ACC112 (cell line): ENCODE measurements around the gene RAB3GAP2.
"Not testable (repeated sequence)": the region's sequence is repeated elsewhere in the genome, so short reads cannot be mapped to it uniquely, and the experiment has no call there.

ENCODE experiments used
- H2AFZ ChIP-seq: fragments of 200-600 bp; sonication (generic); one replicate; pipeline ENCODE4 v1.6.0; 2017; ENCODE audit warnings: antibody characterized with exemption, low read length; ENCODE audit not compliant: unreplicated experiment
- H3K27ac ChIP-seq: fragments of 200-600 bp; sonication (generic); 2 replicates; pipeline ENCODE4 v1.5.1; 2014; ENCODE audit warnings: low read depth, mild to moderate bottlenecking, antibody characterized with exemption, low read length, moderate library complexity
- H3K27me3 ChIP-seq: fragments of 200-600 bp; sonication (generic); 2 replicates; pipeline ENCODE4 v1.6.1; 2014; ENCODE audit warnings: mild to moderate bottlenecking, antibody characterized with exemption, low read length, moderate library complexity, mixed read lengths; ENCODE audit not compliant: insufficient read depth
- H3K36me3 ChIP-seq: fragments of 200-600 bp; sonication (generic); 2 replicates; pipeline ENCODE4 v1.6.1; 2016; ENCODE audit warnings: mild to moderate bottlenecking, antibody characterized with exemption, low read length, moderate library complexity, mixed read lengths; ENCODE audit not compliant: insufficient read depth
- H3K4me1 ChIP-seq: fragments of 200-600 bp; sonication (generic); one replicate; pipeline ENCODE4 v1.6.1; 2016; ENCODE audit warnings: low read length, mixed read lengths; ENCODE audit not compliant: insufficient read depth, unreplicated experiment, control insufficient read depth
- H3K4me3 ChIP-seq: fragments of 200-600 bp; sonication (generic); 2 replicates; pipeline ENCODE4 v1.5.1; 2014; ENCODE audit warnings: mild to moderate bottlenecking, low read depth, low read length
- H3K79me2 ChIP-seq: fragments of 200-600 bp; sonication (generic); one replicate; pipeline ENCODE4 v1.6.0; 2016; ENCODE audit warnings: low read length; ENCODE audit not compliant: control insufficient read depth, unreplicated experiment, insufficient read depth

The RAB3GAP2 gene

GRCh38 chr1:220176540-220176939 lies 95.7 kb downstream of the RAB3GAP2 start:
- Histone ChIP-seq H3K4me1 (no peaks in the 10 kb centered on the region), H3K27me3 (no peaks in the 10 kb centered on the region), H3K27ac (no peak overlapping the region), H3K79me2 (no peaks in the 10 kb centered on the region), H3K4me3 (no peak overlapping the region), H2AFZ (no peak overlapping the region), H3K36me3 (peaks cover 27% of the 10 kb centered on the region)

- Histone ChIP-seq H3K27me3 (no peaks in the 10 kb centered on the region), H2AFZ (no peak overlapping the region), H3K27ac (no peak overlapping the region), H3K4me1 (no peaks in the 10 kb centered on the region), H3K4me3 (no peak overlapping the region), H3K79me2 (no peaks in the 10 kb centered on the region), H3K36me3 (peaks cover 36% of the 10 kb centered on the region)
Measured at GRCh38 chr1:220170836-220171526, 101.3 kb downstream of the RAB3GAP2 start.

DNA sequence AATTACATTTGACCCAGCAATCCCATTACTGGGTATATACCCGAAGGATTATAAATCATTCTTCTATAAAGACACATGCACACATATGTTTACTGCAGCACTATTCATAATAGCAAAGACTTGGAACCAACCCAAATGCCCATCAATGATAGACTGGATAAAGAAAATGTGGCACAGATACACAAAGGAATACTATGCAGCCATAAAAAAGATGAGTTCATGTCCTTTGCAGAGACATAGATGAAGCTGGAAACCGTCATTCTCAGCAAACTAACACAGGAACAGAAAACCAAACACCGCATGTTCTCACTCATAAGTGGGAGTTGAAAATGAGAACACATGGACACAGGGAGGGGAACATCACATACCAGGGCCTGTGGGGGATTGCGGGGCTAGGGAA lies 102.4 kb downstream of the RAB3GAP2 start:
- not testable (repeated sequence) for H3K4me3 ChIP-seq

GRCh38 chr1:220166853-220167252 lies 105.4 kb downstream of the RAB3GAP2 start:
- Histone ChIP-seq H3K4me1 (no peaks in the 10 kb centered on the region), H2AFZ (no peak overlapping the region), H3K79me2 (no peaks in the 10 kb centered on the region), H3K27me3 (no peaks in the 10 kb centered on the region), H3K36me3 (peaks cover 38% of the 10 kb centered on the region), H3K4me3 (no peak overlapping the region), H3K27ac (no peak overlapping the region)

More for the DNA sequence above, 102.4 kb downstream of the RAB3GAP2 start:
- not testable (repeated sequence) for H2AFZ ChIP-seq, H3K4me1 ChIP-seq, H3K27ac ChIP-seq, H3K27me3 ChIP-seq, H3K79me2 ChIP-seq
- H3K36me3 ChIP-seq = peaks cover 42% of the 10 kb centered on the region

DNA sequence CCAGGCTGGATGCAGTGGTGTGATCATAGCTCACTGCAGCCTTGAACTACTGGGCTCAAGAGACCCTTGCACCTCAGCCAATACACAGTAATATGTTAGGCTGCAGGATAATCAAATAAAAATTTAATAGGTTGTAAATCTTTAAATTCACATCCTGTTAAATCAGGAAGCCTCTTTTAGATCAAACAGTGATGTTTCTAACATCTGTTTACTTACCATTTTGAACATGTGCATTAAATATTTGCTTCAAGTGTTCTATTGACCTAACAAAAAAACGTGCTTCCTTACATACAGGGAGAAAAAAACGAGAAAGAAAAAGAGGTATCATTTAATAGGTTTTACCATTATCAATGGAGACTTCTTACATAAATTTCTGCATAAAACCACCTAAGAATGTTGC lies 107.7 kb downstream of the RAB3GAP2 start:
- no peaks in the 10 kb centered on the region for H3K27me3 ChIP-seq
- H3K79me2 ChIP-seq = no peaks in the 10 kb centered on the region
- no peak overlapping the region for H3K27ac ChIP-seq
- no peaks in the 10 kb centered on the region for H3K4me1 ChIP-seq
- peaks cover 35% of the 10 kb centered on the region for H3K36me3 ChIP-seq
- H3K4me3 ChIP-seq = no peak overlapping the region
- H2AFZ ChIP-seq = no peak overlapping the region

DNA sequence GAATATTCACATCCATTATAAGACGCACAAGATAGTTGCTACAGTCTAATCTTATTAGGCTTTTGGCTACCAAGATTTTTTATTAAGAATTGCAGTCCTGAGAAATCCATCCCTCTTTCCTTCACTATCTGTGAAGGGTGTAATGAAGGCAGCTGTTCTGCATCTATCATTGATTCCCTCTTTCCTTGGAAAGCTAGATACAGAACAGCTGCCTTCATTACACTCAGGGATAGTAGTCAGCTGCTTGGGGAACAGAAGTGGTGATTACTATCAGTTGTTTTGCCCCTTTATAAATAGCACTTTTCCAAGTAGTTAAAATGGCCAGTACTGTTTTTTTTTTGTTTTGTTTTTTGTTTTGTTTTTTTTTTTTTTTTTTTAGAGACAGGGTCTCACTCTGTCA lies 108.1 kb downstream of the RAB3GAP2 start:
- H3K36me3 ChIP-seq = peaks cover 31% of the 10 kb centered on the region
- H3K27ac ChIP-seq = no peak overlapping the region
- no peaks in the 10 kb centered on the region for H3K79me2 ChIP-seq
- H3K4me1 ChIP-seq = no peaks in the 10 kb centered on the region
- H2AFZ ChIP-seq = no peak overlapping the region
- H3K4me3 ChIP-seq = no peak overlapping the region
- H3K27me3 ChIP-seq = no peaks in the 10 kb centered on the region

DNA sequence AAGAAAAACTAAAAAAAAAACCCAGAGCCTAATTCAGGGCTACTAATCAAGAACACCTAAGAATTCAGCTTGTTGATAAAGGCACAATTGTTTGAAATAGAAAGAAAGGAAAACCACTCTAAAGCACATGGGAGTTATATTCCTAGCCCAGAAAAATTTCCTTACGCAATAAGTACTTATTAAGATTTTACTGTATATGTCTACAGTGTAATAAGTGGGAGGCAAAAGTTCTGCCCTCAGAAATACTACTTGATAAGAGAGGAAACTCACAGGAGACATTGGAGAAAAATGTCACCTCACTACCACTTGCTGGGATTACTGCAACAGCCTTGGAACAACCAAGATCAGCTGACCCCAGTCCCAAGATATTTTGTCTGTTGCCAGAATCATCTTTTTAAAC lies 112.2 kb downstream of the RAB3GAP2 start:
- Histone ChIP-seq H2AFZ (no peak overlapping the region), H3K27me3 (no peaks in the 10 kb centered on the region), H3K36me3 (peaks cover 19% of the 10 kb centered on the region; the same call in 1 of the 2 replicates), H3K79me2 (no peaks in the 10 kb centered on the region), H3K4me1 (no peaks in the 10 kb centered on the region), H3K27ac (no peak overlapping the region), H3K4me3 (no peak overlapping the region)

DNA sequence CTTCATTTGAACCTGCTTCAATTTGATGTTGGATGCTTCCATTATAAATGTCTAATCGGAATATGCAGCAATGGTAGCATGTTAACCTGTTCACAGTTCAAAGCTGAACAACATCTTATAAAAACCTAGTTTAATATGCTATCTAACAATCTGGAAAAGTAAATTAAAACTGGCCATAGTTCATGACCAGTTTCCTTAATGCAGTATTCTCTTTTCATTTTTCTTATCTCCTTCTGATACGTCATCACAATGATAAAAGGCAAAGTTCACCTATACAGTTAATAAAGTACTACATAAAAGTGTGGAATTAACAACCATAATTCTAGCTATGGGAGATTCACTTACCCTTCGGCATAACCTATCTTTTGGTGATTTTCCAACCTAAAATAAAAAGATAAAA lies 113.2 kb downstream of the RAB3GAP2 start:
- peaks cover 21% of the 10 kb centered on the region; the same call in 1 of the 2 replicates for H3K36me3 ChIP-seq
- no peak overlapping the region for H2AFZ ChIP-seq
- H3K4me3 ChIP-seq = no peak overlapping the region
- no peaks in the 10 kb centered on the region for H3K4me1 ChIP-seq
- no peaks in the 10 kb centered on the region for H3K79me2 ChIP-seq
- H3K27me3 ChIP-seq = no peaks in the 10 kb centered on the region
- H3K27ac ChIP-seq = no peak overlapping the region

DNA sequence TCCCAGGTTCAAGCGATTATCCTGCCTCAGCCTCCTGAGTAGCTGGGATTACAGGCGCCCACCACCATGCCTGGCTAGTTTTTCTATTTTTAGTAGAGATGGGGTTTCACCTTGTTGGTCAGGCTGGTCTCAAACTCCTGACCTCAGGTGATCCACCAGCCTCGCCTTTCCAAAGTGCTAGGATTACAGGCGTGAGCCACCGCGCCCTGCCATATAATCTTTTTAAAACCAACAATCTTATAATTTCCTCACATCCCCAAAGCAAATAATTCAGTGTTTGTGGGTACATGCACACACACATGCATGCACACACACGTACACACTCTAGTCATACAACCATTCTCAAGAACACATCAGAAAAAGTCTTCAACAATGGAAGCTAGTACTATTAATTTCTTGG lies 113.7 kb downstream of the RAB3GAP2 start:
- not testable (repeated sequence) for H3K4me3 ChIP-seq, H3K27ac ChIP-seq, H3K27me3 ChIP-seq, H3K4me1 ChIP-seq, H2AFZ ChIP-seq, H3K79me2 ChIP-seq
- peaks cover 21% of the 10 kb centered on the region; the same call in 1 of the 2 replicates for H3K36me3 ChIP-seq

- H3K27ac ChIP-seq = no peak overlapping the region
Measured at GRCh38 chr1:220157738-220158137, 114.5 kb downstream of the RAB3GAP2 start.

GRCh38 chr1:220156620-220157146 lies 115.6 kb downstream of the RAB3GAP2 start:
- Histone ChIP-seq H3K79me2 (no peaks in the 10 kb centered on the region), H3K4me3 (no peak overlapping the region), H3K4me1 (no peaks in the 10 kb centered on the region), H3K27me3 (no peaks in the 10 kb centered on the region), H3K36me3 (peaks cover 19% of the 10 kb centered on the region; the same call in 1 of the 2 replicates), H3K27ac (no peak overlapping the region), H2AFZ (no peak overlapping the region)

More at GRCh38 chr1:220157738-220158137, 114.5 kb downstream of the RAB3GAP2 start:
- Histone ChIP-seq H2AFZ (no peak overlapping the region), H3K4me3 (no peak overlapping the region), H3K36me3 (peaks cover 21% of the 10 kb centered on the region; the same call in 1 of the 2 replicates), H3K79me2 (no peaks in the 10 kb centered on the region), H3K4me1 (no peaks in the 10 kb centered on the region), H3K27me3 (no peaks in the 10 kb centered on the region)
